Thyroid gland (tissue), 4 donors: ENCODE results near the gene BACH2.

Experiments used
- CTCF ChIP-seq, 6 experiments: fragments of 200-600 bp in 3 of 6; fragments of 450-650 bp in 3 of 6; sonication (generic) in 3 of 6; IDR thresholded peaks; one replicate each; pipeline ENCODE4 v1.5.1; 2016 to 2019; ENCODE audit warnings: antibody characterized with exemption in 6 of 6, mild to moderate bottlenecking in 2 of 6, inconsistent platforms in 1 of 6, moderate library complexity in 1 of 6
- POLR2A ChIP-seq, 2 donors: fragments of 450-650 bp; IDR thresholded peaks; one replicate each; pipeline ENCODE4 v1.6.1; 2017; ENCODE audit warnings: antibody characterized with exemption in 2 of 2, mild to moderate bottlenecking in 2 of 2, moderate library complexity in 1 of 2

- TF ChIP-seq CTCF (IDR thresholded peaks at IDR 0.05): no peak
- no peak for TF ChIP-seq POLR2A (IDR thresholded peaks at IDR 0.05)
Measured at GRCh38 chr6:90297115-90297866, 648 bp upstream of the BACH2 start.
